ENCODE data around the gene GSN.
A peak's percentile ranks its signal among the peaks of the same experiment; 100 is the strongest.

Gene GSN

GRCh38 chr9:121267689-121268597 lies at the start of gene GSN:
GSN (plus strand) TSS chr9:121268162; CDS start chr9:121301972, 33,810 bp downstream.
- FAIRE-seq: no peak
- DNase-seq (ENCODE audit: extremely low spot score, insufficient read length, low read depth): peak; percentile 68

GRCh38 chr9:121218357-121219027 lies 49.5 kb upstream of the GSN start:
- no peak for FAIRE-seq
- DNase-seq (ENCODE audit: extremely low spot score, insufficient read length, low read depth): no peak

GRCh38 chr9:121219530-121219929 lies 48.4 kb upstream of the GSN start:
- FAIRE-seq: no peak
- no peak for DNase-seq (ENCODE audit: extremely low spot score, insufficient read length, low read depth)

- FAIRE-seq: no peak
- no peak for DNase-seq (ENCODE audit: extremely low spot score, insufficient read length, low read depth)
Measured at GRCh38 chr9:121220996-121221663, 46.8 kb upstream of the GSN start.

- DNase-seq (ENCODE audit: extremely low spot score, insufficient read length, low read depth) (no peak), FAIRE-seq (no peak)
Measured at GRCh38 chr9:121221664-121222055, 46.3 kb upstream of the GSN start.

GRCh38 chr9:121222524-121223171 lies 45.3 kb upstream of the GSN start:
- peak; percentile 39 for FAIRE-seq

GRCh38 chr9:121225240-121225639 lies 42.7 kb upstream of the GSN start:
- FAIRE-seq (no peak), DNase-seq (ENCODE audit: extremely low spot score, insufficient read length, low read depth) (no peak)

More at GRCh38 chr9:121222524-121223171, 45.3 kb upstream of the GSN start:
- no peak for DNase-seq (ENCODE audit: extremely low spot score, insufficient read length, low read depth)

- DNase-seq (ENCODE audit: extremely low spot score, insufficient read length, low read depth) (no peak), FAIRE-seq (no peak)
Measured at GRCh38 chr9:121226175-121226574, 41.8 kb upstream of the GSN start.

GRCh38 chr9:121227862-121228261 lies 40.1 kb upstream of the GSN start:
- no peak for DNase-seq (ENCODE audit: extremely low spot score, insufficient read length, low read depth)
- FAIRE-seq: no peak

GRCh38 chr9:121230256-121230655 lies 37.7 kb upstream of the GSN start:
- no peak for DNase-seq (ENCODE audit: extremely low spot score, insufficient read length, low read depth)
- no peak for FAIRE-seq

GRCh38 chr9:121232251-121232650 lies 35.7 kb upstream of the GSN start:
- FAIRE-seq (no peak), DNase-seq (ENCODE audit: extremely low spot score, insufficient read length, low read depth) (no peak)

- DNase-seq (ENCODE audit: extremely low spot score, insufficient read length, low read depth): no peak
- no peak for FAIRE-seq
Measured at GRCh38 chr9:121233906-121234831, 33.8 kb upstream of the GSN start.

GRCh38 chr9:121234832-121235161 lies 33.2 kb upstream of the GSN start:
- FAIRE-seq: no peak
- DNase-seq (ENCODE audit: extremely low spot score, insufficient read length, low read depth): no peak

GRCh38 chr9:121235512-121235911 lies 32.5 kb upstream of the GSN start:
- DNase-seq (ENCODE audit: extremely low spot score, insufficient read length, low read depth) (no peak), FAIRE-seq (no peak)

- no peak for FAIRE-seq
- no peak for DNase-seq (ENCODE audit: extremely low spot score, insufficient read length, low read depth)
Measured at GRCh38 chr9:121237916-121238315, 30.0 kb upstream of the GSN start.

GRCh38 chr9:121239071-121239470 lies 28.9 kb upstream of the GSN start:
- FAIRE-seq (no peak), DNase-seq (ENCODE audit: extremely low spot score, insufficient read length, low read depth) (no peak)

- DNase-seq (ENCODE audit: extremely low spot score, insufficient read length, low read depth) (no peak), FAIRE-seq (no peak)
Measured at GRCh38 chr9:121239851-121240250, 28.1 kb upstream of the GSN start.

GRCh38 chr9:121240472-121241135 lies 27.4 kb upstream of the GSN start:
- no peak for FAIRE-seq
- DNase-seq (ENCODE audit: extremely low spot score, insufficient read length, low read depth): no peak

Data from GM18507 (cell line).